HK-2 (cell line): ENCODE results near the gene ATF7IP.

Source experiments
- DNase-seq: peaks from one replicate; pipeline ENCODE4 v3.0.0-alpha.2; 2018; ENCODE audit not compliant: unreplicated experiment

ATF7IP gene

DNA sequence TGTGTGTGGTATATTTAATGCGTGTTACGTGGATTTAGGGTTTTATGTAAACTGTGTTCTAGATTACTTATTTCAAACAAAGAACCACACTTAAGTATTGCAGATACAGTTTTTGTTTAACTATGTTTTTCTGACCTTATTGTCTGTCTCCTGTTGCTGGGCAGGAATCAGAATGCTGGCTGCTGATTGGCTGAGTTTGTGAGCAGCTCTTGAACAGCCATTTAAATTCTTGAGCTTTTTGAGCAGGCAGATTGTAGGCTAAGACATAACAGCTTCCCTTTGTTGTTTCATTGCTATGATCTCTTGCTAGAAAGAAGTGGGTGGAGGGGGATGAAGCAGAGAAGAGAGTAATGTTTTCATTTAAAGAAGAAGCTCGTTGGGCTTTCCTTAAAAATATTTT is 52.2 kb downstream of the ATF7IP start:
- peak; percentile 52 for DNase-seq

DNA sequence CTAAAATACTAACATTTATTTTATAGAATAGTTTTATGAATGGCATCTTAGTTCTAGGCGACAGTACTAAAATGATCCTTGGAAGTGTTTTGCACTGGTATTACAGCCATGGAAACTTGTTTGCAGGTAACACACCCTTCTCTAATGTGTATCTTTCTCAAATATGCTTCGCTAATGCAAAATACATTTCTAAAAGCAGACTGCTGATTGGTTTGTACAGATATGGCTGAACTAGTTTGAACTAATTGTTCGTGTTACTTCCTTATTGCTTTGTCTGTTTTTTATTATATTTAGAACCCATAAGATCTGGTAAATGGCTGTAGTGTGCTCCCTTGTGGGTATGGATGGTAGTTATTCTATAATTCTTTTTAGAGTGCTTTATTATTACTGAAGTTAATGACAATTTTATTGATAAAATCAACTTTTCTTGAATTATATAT is 53.0 kb downstream of the ATF7IP start:
- no peak for DNase-seq

DNA sequence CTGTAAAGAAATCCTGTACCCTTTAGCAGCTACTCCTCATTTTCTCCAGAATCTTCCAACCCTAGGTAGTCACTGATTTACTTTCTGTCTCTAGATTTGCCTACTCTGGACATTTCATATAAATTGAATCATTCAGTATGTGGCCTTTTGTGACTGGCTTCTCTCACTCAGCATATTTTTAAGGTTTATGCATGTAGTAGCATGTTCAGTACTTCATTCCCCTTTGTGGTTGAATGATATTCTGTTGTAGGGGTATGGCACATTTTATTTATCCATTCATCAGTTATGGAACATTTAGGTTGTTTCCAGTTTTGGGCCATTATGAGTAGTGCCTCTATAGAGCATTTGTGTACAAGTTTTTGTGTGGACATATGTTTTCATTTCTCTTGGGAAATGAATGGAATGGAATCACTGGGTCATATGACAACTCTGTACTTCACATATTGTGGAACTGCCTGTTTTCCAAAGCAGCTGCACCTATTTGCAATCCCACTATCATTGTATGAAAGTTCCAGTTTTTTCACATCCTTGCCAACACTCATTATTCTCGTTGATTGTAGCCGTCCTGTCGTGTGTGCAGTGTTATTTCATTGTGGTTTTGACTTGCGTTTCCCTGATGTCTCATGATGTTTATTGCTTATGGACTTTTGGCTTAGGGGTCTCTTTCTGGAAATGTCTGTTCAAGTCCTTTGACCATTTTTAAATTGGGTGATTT is 57.2 kb downstream of the ATF7IP start:
- DNase-seq: no peak

DNA sequence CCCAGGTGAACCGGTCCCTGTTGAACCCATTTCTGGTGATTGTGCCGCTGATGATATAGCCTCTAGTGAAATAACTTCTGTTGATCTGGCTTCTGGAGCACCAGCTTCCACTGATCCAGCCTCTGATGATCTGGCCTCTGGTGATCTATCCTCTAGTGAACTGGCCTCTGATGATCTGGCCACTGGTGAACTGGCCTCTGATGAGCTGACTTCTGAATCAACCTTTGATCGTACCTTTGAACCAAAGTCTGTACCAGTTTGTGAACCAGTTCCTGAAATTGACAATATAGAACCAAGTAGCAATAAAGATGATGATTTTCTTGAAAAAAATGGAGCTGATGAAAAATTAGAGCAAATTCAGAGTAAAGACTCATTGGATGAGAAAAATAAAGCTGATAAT is 59.1 kb downstream of the ATF7IP start:
- DNase-seq: no peak

DNA sequence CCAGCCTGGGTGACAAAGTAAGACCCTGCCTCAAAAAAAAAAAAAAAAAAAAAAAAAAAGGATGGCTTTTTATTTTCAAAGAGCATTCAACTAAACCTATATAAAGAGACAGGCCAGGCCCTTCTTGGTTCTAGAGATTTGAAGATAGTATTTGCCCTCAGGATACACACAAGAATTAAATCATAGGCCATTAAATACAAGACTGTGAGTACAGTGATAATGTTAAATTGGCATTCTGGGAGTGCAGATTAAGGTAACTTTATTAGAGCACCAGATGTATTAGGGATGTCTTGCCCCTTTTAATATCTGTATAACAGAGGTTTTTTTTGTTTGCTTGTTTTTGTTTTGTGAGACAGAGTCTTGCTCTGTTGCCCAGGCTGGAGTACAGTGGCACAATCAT is 61.3 kb downstream of the ATF7IP start:
- no peak for DNase-seq

DNA sequence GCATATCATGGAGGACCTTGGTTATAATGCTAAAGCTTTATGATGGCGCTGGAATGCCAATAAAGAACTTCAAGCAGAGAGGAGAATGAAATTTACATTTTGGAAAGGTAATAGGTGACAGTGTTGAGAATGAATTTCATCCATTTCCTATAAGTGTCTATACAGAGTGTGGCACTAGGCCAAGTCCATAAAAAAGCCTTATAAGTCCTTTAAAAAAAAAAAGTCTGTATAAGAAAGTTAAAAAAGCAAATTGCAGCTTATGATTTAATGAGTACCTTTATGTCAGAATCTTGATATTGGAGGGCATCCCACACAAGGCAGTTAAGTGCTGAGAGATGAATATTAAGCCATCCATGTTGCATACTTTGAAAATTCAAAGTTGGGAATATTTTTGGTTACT is 62.4 kb downstream of the ATF7IP start:
- DNase-seq: no peak

DNA sequence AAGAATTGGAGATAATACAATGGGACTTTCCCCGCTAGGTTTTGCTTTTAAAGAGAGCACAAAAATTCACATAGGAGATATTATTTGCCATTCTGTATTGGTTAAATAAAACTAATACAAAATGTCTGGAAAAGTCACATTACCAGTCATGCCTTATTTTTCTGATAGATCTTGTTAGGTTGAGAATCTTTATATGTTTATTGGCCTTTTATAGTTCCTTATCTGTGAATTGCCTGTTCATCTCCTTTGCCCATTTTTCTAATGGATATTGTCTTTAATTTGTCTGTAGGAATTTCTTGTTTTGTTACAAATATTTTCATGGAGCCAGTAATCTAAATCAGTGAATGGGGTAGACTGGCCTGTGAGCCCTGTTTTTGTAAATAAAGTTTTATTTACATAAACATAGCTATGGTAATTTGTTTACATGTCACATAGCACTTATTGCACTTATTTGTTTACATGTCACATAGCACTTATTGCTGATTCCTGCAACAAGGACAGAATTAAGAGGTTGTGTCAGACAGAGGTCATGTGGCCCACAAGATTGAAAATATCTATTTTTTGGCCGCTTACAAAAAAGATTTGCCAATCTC is 65.0 kb downstream of the ATF7IP start:
- DNase-seq: no peak

DNA sequence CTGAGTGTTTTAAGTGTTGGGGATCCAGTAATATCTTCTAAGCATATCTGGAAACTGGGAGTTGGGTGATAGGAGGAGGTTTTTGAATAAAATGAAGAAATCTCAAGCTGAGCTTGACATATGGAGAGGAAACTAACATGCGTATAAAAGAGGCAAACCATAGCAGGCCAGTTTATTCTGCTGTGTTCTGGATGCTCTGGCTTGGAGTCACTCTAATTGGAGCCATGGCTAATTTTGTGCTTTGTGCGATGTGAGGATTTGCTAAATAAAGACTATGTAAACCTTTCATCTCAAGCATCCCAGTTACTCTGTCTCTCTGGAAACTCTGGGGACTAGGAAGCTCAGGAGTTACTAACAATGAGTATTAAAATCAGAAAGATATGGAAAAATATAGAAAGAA is 66.5 kb downstream of the ATF7IP start:
- no peak for DNase-seq

DNA sequence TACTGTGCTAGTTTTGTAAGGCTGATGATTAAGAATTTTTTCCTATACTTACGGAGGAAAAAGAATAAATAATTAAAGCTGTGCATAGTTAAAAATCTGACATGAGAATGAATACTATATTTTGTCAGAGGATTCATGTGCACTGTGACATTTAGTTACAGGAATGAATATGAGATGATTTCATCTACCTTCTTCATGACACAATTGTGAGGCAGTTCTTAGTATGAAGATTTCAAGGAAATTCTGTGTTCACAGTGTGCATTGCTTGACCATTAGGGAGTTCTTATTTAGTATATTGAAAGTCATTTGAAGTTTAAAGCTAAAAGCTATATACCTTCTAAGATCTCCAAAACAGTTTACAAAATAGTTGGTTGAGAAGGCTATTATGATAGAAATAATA is 70.1 kb downstream of the ATF7IP start:
- DNase-seq: no peak

DNA sequence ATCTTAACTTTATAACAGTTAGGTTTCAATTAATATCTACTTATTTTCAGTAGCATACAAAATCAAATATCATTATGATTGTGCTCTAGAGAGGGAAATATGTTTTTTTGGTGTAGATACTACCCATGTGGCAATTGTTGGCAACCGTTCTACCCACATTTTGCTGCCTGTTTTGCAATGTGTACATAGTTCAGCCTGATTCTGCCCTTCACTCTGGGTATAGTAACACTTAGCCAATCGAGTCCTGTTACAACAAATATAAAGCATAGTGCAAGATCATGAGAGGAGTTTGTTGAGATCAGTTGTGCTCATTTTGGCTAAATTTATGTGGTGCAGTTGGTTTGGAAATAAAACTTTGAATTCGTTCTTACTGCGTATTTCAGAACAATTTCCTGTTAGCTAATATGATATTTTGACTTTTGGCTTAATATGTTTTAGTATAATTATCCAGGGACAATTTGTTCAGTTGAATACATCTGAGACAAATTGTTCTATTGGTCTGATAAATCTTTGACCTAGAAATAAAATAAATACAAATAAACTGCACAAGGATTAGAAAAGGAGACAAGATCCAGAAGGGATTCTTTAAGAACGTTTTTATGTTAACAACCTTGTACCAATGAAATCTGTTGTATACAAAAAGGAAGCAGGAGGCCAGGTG is 76.9 kb downstream of the ATF7IP start:
- no peak for DNase-seq

DNA sequence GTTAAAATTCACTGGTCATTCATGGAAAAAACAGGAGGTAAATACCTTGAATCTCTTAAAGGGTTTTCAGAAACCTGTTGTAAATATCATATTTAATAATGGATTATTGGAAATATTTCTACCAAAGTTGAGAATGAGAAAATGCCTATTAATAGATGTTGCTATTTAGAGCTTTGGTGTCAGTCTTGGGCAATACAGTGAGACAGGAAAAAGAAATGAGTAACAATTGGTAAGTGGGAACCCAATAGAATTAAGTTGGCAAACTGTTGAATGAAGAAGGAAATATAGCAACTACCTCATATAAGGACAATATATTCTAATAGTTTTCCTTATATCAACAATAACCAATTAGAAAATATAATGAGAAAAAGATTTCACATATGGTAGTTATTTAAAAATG is 78.0 kb downstream of the ATF7IP start:
- DNase-seq: no peak

DNA sequence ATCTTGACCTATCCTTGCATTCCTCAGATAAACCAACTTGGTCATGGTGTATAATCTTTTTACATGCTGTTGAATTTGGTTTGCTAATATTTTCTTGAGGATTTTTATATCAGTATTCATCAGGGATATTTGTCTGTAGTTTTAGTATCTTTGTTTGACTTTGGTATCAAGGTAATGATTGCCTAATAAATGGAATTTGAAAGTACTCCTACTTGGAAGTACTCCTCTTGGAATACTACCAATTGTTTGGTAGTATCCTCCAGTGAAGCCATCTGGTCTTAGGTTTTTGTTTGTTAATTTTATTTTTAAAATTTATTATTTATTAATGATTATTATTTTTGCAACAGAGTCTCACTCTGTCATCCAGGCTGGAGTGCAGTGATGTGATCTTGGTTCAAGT is 85.0 kb downstream of the ATF7IP start:
- DNase-seq: no peak

DNA sequence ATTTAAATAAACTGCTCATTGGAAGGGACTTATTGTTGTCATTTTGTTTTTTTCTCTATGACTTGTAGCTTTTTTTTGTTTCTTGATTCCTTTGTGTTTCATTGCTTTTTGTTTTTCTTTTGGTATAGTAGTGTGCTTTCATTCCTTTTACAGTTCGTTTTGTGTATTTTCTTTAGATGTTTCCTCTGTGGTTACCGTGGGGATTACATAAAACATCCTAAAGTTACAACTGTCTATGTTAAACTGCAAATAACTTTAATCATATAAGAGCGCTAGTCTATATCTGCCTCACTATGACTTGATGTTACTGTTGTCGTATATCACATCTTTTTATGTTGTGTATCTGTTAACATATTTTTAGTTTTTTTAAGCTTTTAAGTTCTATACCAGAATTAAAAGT is 86.9 kb downstream of the ATF7IP start:
- no peak for DNase-seq

DNA sequence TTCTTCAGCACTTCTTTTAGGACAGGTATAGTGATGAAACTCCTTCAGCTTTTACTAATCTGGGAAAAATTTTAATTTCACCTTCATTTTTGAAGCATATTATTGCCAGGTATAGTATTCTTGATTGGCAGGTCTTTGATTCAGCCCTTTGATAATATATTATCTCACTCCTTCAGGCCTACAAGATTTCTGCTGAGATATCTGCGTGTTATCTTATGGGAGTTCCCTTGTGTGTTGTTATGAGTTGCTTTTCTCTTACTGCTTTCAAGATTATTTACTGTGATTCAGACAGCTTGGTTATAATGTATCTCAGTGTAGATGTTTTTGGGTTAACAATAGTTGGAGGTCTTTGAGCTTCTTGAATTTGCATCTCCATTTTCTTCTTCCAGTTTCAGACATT is 87.4 kb downstream of the ATF7IP start:
- no peak for DNase-seq

DNA sequence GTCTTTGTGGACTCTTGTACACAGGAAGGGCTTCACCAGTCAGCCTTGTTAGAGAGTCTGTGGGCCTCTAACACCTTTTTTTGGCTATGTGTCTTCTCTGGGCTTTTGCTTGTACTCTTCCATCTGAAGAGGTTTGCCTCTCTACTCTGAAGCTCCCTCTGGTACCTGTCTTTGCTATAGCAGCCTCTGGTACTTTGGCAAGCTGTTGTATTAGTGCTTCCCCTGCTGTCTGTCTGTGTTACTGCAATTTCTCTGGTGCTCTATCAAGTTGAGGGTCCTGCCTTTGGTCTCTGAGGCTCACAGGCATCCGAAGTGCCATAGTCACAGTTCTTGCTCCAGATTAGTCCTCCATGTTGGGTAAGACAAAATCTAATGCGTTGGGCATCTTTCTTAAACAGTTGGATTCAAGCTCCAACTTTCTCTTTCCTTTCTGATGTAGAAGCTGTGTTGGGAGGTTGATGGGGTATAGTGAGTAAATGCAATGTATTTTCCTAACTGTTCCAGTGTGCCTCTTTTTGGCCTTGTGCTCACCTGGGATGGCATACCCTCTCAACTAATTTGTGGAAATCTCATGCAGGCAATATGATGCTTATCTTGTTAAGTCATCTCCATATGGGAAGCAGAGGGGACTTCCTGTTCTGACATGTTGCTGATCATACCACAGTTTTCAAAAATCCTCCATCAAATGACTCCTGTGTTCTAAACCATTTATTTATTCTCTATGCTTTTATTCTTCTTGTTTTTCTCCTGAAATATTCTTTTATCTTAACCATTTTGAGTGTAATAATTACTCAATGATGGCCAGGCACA is 88.8 kb downstream of the ATF7IP start:
- DNase-seq: peak; percentile 15

DNA sequence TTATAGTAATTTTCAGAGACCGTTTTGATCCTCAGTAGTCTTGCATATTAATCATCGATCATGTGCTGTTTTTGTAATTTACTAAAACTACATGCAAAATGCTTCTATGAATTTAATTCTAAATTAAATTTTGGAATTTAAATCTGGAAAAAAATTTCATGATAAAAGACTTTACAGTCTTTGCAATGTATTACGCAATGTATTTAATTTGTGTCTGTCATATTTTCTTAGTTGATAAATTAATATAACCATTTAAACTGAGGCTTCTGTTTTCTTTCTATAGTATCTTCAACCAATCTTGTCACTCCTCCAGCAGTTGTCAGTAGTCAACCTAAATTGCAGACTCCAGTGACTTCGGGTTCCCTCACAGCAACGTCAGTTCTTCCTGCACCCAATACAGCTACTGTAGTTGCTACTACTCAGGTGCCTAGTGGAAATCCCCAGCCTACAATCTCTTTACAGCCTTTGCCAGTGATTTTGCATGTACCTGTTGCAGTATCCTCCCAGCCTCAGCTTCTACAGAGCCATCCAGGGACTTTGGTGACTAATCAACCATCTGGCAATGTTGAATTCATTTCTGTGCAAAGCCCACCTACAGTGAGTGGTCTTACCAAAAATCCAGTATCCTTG is 94.8 kb downstream of the ATF7IP start:
- no peak for DNase-seq

DNA sequence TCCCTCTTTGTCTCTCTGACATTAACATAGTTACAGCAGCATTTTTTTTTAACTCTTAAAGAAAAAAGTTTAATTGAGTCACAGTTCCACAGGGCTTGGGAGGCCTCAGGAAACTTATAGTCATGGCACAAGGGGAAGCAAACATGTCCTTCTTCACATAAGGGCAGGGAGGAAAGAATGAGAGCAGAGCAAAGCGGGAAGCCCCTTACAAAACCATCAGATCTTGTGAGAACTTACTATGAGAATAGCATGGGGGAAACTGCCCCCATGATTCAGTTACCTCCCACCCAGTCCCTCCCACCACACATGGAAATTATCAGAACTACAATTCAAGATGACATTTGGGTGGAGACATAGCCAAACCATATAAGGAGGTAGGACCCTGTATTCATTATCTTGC is 106.0 kb downstream of the ATF7IP start:
- no peak for DNase-seq

DNA sequence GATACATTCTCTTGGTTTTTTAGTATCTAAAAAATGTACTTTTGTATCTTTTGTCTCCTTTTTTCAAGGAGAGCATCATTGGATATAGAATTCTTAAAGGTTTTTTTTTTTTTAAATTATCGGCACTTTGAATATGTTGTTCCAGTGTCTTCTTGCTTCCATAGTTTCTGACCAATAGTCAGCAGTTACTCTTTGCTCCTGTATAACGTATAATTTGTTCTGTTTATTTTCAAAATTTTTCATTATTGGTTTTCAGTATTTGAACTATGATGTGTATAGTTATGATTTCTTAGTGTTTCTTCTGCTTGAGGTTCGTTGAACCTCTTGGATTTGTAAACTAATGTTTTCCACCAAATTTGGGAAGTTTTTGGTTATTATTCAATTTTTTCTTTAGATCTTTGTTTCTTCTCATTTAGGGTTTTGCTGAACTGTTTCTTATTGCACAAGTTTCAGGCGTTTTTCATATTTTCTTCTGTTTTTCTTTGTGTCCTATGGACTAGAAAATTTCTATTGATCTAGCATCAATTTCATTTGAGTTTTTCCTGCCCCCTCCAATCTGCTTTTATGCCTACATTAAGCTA is 108.3 kb downstream of the ATF7IP start:
- no peak for DNase-seq

DNA sequence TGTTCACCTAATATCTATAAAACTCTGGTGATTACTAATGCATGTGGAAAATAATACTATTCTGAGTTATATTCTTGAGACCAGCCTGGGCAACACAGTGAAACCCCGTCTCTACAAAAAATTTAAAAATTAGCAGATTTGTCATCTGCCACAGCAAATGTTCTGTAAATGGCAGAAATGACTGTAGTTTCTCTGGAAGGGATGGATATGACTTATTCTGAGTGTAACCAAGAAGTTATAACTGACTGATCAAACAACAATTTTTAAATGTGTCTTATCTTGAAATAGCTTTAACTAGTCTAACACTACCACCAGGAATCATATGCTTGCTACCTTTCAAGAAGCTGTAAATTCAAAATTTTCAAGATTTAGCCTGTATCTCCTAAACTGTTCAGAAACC is 113.5 kb downstream of the ATF7IP start:
- DNase-seq: no peak

DNA sequence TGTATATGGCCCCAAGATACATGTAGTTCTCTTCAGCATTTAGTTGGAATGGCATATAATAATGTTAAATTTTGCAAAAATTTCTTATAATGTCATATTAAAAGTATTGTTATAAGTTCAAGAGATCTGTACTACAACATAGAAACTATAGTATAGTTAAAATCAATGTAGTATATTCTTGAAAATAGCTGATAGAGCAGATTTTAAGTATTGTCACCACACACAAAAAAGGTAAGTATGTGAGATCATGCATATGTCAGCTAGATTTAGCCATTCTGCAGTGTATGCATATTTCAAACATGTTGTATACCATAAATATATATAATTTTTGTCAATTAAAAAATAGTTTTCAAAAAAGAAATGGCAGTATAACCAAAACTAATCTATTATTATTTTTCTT is 115.7 kb downstream of the ATF7IP start:
- DNase-seq: no peak

DNA sequence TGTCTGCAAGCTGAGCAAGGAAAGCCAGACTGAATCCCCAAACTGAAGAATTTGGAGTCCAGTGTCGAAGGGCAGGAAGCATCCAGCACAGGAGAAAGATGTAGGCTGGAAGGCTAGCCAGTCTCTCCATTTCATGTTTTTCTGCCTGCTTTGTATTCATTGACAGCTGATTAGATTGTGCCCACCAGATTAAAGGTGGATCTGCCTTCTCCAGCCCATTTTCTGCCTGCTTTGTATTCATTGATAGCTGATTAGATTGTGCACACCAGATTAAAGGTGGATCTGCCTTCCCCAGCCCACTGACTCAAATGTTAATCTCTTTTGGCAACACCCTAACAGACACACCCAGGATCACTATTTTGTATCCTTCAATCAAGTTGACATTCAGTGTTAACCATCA is 116.9 kb downstream of the ATF7IP start:
- no peak for DNase-seq

DNA sequence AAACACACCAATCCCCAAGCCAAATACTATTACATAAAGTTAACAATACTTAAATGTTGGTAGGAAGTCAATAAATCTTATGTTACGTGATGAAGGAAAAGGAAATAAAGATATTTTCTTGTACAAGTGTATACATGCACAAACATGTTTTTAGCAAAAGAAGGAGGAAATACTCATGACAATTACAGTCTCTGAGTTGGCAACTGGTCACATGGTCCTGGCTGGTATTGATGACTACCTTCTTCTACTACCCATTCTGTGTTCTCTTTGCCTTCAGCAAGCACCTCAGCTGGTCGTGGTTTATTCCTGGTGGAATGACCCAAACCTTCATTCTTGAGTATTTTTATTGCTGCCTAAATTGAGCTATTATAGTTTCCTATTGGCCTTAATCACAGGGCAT is 117.4 kb downstream of the ATF7IP start:
- DNase-seq: no peak
